Fibroblast of the aortic adventitia (primary cell): ENCODE measurements around the gene ZBTB7B. TPM values are rescaled to one million over a fixed set of nuclear protein-coding genes. Genes with fewer than 3 reads are reported as not detected.

Source experiments
- DNase-seq: peaks from one replicate; pipeline ENCODE4 v3.0.0-alpha.2; 2010; ENCODE audit warnings: low read depth
- H3K4me3 ChIP-seq: 2 replicates; pipeline ENCODE4 v1.5.1; 2011; ENCODE audit warnings: low read depth, mild to moderate bottlenecking, control low read depth, low read length, moderate library complexity
- total RNA-seq: library from RNA; depleted of rRNA; stranded (reverse); fragments of >200 nt; gene quantifications from 2 replicates; pipeline ENCODE4 v1.2.3, GENCODE V29; 2012; ENCODE audit warnings: low replicate concordance
- TF ChIP-seq, protein P1 (sequence below): IDR thresholded peaks from 2 replicates; pipeline ENCODE4 v1.5.1; 2011; ENCODE audit warnings: mild to moderate bottlenecking, low read length, control low read depth, inconsistent platforms; ENCODE audit not compliant: insufficient read depth

The ZBTB7B gene
- total RNA-seq, 1 donor, result 15.4 TPM

- TF ChIP-seq, protein P1, sequence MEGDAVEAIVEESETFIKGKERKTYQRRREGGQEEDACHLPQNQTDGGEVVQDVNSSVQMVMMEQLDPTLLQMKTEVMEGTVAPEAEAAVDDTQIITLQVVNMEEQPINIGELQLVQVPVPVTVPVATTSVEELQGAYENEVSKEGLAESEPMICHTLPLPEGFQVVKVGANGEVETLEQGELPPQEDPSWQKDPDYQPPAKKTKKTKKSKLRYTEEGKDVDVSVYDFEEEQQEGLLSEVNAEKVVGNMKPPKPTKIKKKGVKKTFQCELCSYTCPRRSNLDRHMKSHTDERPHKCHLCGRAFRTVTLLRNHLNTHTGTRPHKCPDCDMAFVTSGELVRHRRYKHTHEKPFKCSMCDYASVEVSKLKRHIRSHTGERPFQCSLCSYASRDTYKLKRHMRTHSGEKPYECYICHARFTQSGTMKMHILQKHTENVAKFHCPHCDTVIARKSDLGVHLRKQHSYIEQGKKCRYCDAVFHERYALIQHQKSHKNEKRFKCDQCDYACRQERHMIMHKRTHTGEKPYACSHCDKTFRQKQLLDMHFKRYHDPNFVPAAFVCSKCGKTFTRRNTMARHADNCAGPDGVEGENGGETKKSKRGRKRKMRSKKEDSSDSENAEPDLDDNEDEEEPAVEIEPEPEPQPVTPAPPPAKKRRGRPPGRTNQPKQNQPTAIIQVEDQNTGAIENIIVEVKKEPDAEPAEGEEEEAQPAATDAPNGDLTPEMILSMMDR, result no peak
- H3K4me3 ChIP-seq, result no peak overlapping the region
- DNase-seq, result no peak
These were observed 14.3 kb upstream of the ZBTB7B start for GRCh38 chr1:154988058-154988954.

DNA sequence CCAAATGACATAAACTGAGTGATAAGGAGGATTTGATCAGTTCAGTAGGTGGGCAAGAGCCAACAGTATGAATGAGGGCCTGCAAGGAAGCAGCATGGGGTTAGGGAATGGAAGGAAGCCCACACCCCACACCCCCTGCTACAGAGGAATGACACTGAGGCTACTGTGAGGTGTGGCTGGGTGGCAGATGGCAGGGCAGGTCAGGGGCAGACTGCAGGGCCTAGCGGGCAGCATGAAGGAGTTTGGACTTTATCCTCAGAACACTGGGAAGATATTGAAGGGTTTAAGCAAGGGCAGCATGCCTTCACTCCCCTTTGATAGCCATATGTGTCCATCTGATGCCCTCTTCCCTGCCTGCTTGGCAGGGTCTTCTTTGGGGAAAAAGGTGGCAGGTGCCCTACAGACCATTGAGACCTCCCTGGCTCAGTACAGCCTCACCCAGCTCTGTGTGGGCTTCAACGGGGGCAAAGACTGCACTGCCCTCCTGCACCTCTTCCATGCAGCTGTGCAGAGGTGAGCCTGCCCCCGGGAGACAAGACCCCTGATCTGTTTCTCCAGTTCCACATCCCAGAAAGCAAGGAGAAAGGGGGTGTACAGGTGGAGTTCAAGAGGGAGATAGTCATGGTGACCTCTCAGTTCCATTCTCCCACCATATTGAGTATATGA is 13.3 kb upstream of the ZBTB7B start:
- no peak overlapping the region for H3K4me3 ChIP-seq
- TF ChIP-seq, protein P1, result no peak
- DNase-seq, result no peak

GRCh38 chr1:154990276-154990675 is 12.3 kb upstream of the ZBTB7B start:
- H3K4me3 ChIP-seq, result no peak overlapping the region
- TF ChIP-seq, protein P1, result no peak
- DNase-seq, result no peak

- no peak overlapping the region for H3K4me3 ChIP-seq
- TF ChIP-seq, protein P1, result peak; percentile 15
- peak; percentile 51 for DNase-seq
These were observed 9.7 kb upstream of the ZBTB7B start for GRCh38 chr1:154992721-154993571.

- TF ChIP-seq, protein P1, result no peak
- no peak for DNase-seq
These were observed 8.9 kb upstream of the ZBTB7B start, which contains the start of gene LENEP for GRCh38 chr1:154993572-154994268. LENEP (plus strand) TSS chr1:154993586; CDS start chr1:154993608, 22 bp downstream.

DNA sequence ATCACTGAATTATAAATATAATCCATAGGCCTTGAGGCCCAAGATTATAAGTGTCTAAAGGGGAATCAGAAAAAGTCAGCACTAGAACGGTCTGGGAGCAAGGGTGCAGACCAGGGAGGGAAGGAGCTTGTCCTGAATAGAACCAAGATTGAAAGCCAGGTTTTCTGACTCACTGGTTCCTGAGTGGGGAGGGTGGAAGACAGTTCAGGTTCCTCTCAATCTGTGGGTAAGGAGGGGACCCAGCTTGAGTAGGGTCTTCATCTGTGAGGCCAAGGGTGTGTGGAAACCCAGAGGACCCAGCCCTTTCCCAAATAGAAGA is 8.4 kb upstream of the ZBTB7B start:
- TF ChIP-seq, protein P1, result no peak
- H3K4me3 ChIP-seq, result no peak overlapping the region
- DNase-seq, result peak; percentile 20

More at GRCh38 chr1:154993572-154994268, 8.9 kb upstream of the ZBTB7B start, which contains the start of gene LENEP:
- no peak within 1 kb of the TSS for H3K4me3 ChIP-seq
